HUES6 (cell line): ENCODE data around the gene CEACAM16.
"Not testable (repeated sequence)": the region's sequence is repeated elsewhere in the genome, so short reads cannot be mapped to it uniquely, and the experiment has no call there.

Experiments used
- H3K27ac ChIP-seq: 2 replicates; pipeline ENCODE4 v1.7.0; 2013; ENCODE audit warnings: low read depth, mild to moderate bottlenecking, low read length, inconsistent platforms
- H3K27me3 ChIP-seq: 2 replicates; pipeline ENCODE4 v1.6.1; 2013; ENCODE audit warnings: low read length; ENCODE audit not compliant: control insufficient read depth, insufficient read depth
- H3K36me3 ChIP-seq: 2 replicates; pipeline ENCODE4 v1.6.1; 2013; ENCODE audit warnings: low read length; ENCODE audit not compliant: control insufficient read depth, insufficient read depth
- H3K4me1 ChIP-seq: 2 replicates; pipeline ENCODE4 v1.6.1; 2013; ENCODE audit warnings: low read length; ENCODE audit not compliant: control insufficient read depth, insufficient read depth
- H3K4me3 ChIP-seq: 2 replicates; pipeline ENCODE4 v1.5.1; 2013; ENCODE audit warnings: low read depth, low read length
- H3K9ac ChIP-seq: one replicate; pipeline ENCODE4 v1.6.1; 2013; ENCODE audit warnings: mild to moderate bottlenecking, low read length
- H3K9me3 ChIP-seq: 2 replicates; pipeline ENCODE4 v1.6.1; 2013; ENCODE audit warnings: low read depth, low read length; ENCODE audit not compliant: control insufficient read depth, insufficient read depth

CEACAM16 gene

GRCh38 chr19:44677019-44677811, 21.7 kb upstream of the CEACAM16 start:
- H3K36me3 ChIP-seq: no peaks in the 10 kb centered on the region
- H3K9ac ChIP-seq: no peak overlapping the region
- H3K4me1 ChIP-seq: peaks cover 4% of the 10 kb centered on the region; the same call in 1 of the 2 replicates
- no peaks in the 10 kb centered on the region for H3K27me3 ChIP-seq
- no peak overlapping the region for H3K4me3 ChIP-seq
- H3K9me3 ChIP-seq: no peaks in the 10 kb centered on the region
- no peak overlapping the region; the same call in 1 of the 2 replicates for H3K27ac ChIP-seq

GRCh38 chr19:44680536-44680935, 18.4 kb upstream of the CEACAM16 start:
- Histone ChIP-seq H3K9me3 (no peaks in the 10 kb centered on the region), H3K9ac (no peak overlapping the region), H3K27ac (no peak overlapping the region), H3K4me1 (peaks cover 9% of the 10 kb centered on the region; the same call in 1 of the 2 replicates), H3K4me3 (no peak overlapping the region), H3K27me3 (no peaks in the 10 kb centered on the region), H3K36me3 (no peaks in the 10 kb centered on the region)

- Histone ChIP-seq H3K36me3 (no peaks in the 10 kb centered on the region), H3K4me1 (peaks cover 14% of the 10 kb centered on the region; the same call in 1 of the 2 replicates), H3K9me3 (no peaks in the 10 kb centered on the region), H3K9ac (no peak overlapping the region), H3K27ac (no peak overlapping the region), H3K4me3 (no peak overlapping the region), H3K27me3 (no peaks in the 10 kb centered on the region)
Measured at GRCh38 chr19:44681992-44682790, 16.8 kb upstream of the CEACAM16 start.

- H3K4me3 ChIP-seq: no peak overlapping the region
- H3K27me3 ChIP-seq: no peaks in the 10 kb centered on the region
- H3K4me1 ChIP-seq: peaks cover 11% of the 10 kb centered on the region; the same call in 1 of the 2 replicates
- H3K9ac ChIP-seq: no peak overlapping the region
- no peaks in the 10 kb centered on the region for H3K36me3 ChIP-seq
- no peaks in the 10 kb centered on the region for H3K9me3 ChIP-seq
- H3K27ac ChIP-seq: no peak overlapping the region
Measured at GRCh38 chr19:44682807-44683206, 16.1 kb upstream of the CEACAM16 start.

- Histone ChIP-seq H3K9me3 (no peaks in the 10 kb centered on the region), H3K27me3 (no peaks in the 10 kb centered on the region), H3K4me1 (peaks cover 11% of the 10 kb centered on the region; the same call in 1 of the 2 replicates), H3K9ac (no peak overlapping the region), H3K4me3 (no peak overlapping the region), H3K27ac (no peak overlapping the region), H3K36me3 (no peaks in the 10 kb centered on the region)
Measured at GRCh38 chr19:44683434-44684210, 15.3 kb upstream of the CEACAM16 start.

- H3K9me3 ChIP-seq, H3K4me3 ChIP-seq, H3K27me3 ChIP-seq, H3K36me3 ChIP-seq, H3K9ac ChIP-seq: not testable (repeated sequence)
- Histone ChIP-seq H3K4me1 (peaks cover 12% of the 10 kb centered on the region), H3K27ac (peak overlapping the region; percentile 4; the same call in 1 of the 2 replicates)
Measured at GRCh38 chr19:44684396-44684795, 14.6 kb upstream of the CEACAM16 start.

GRCh38 chr19:44684892-44685863, 13.8 kb upstream of the CEACAM16 start:
- Histone ChIP-seq H3K4me1 (peaks cover 17% of the 10 kb centered on the region), H3K9me3 (no peaks in the 10 kb centered on the region), H3K27ac (peak overlapping the region; percentile 4; the same call in 1 of the 2 replicates), H3K9ac (peak overlapping the region; percentile 52), H3K36me3 (no peaks in the 10 kb centered on the region), H3K4me3 (no peak overlapping the region), H3K27me3 (no peaks in the 10 kb centered on the region)

- Histone ChIP-seq H3K27me3 (no peaks in the 10 kb centered on the region), H3K36me3 (no peaks in the 10 kb centered on the region), H3K27ac (no peak overlapping the region), H3K4me3 (no peak overlapping the region), H3K4me1 (peaks cover 17% of the 10 kb centered on the region), H3K9me3 (no peaks in the 10 kb centered on the region), H3K9ac (no peak overlapping the region)
Measured at GRCh38 chr19:44685877-44686276, 13.1 kb upstream of the CEACAM16 start.

GRCh38 chr19:44686896-44687295, 12.1 kb upstream of the CEACAM16 start:
- Histone ChIP-seq H3K4me3 (no peak overlapping the region), H3K36me3 (no peaks in the 10 kb centered on the region), H3K27ac (no peak overlapping the region), H3K27me3 (no peaks in the 10 kb centered on the region), H3K9ac (no peak overlapping the region), H3K4me1 (peaks cover 19% of the 10 kb centered on the region), H3K9me3 (no peaks in the 10 kb centered on the region)

- no peaks in the 10 kb centered on the region for H3K27me3 ChIP-seq
- H3K4me3 ChIP-seq: no peak overlapping the region
- peaks cover 22% of the 10 kb centered on the region for H3K4me1 ChIP-seq
- H3K9me3 ChIP-seq: no peaks in the 10 kb centered on the region
- no peak overlapping the region for H3K9ac ChIP-seq
- no peaks in the 10 kb centered on the region for H3K36me3 ChIP-seq
- H3K27ac ChIP-seq: no peak overlapping the region
Measured at GRCh38 chr19:44687888-44688287, 11.1 kb upstream of the CEACAM16 start.
